HG03457 (cell line): Measurements from ENCODE around the gene PTPRCAP.
A peak's percentile ranks its signal among the peaks of the same experiment; 100 is the strongest.
"Not testable (repeated sequence)": the region's sequence is repeated elsewhere in the genome, so short reads cannot be mapped to it uniquely, and the experiment has no call there.

ENCODE experiments used
- ATAC-seq: cut with Tn5 transposase; IDR thresholded peaks from one replicate; pipeline ENCODE4 v1.9.1; 2021; ENCODE audit warnings: moderate number of reproducible peaks; ENCODE audit not compliant: unreplicated experiment

PTPRCAP gene, protein sequence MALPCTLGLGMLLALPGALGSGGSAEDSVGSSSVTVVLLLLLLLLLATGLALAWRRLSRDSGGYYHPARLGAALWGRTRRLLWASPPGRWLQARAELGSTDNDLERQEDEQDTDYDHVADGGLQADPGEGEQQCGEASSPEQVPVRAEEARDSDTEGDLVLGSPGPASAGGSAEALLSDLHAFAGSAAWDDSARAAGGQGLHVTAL

DNA sequence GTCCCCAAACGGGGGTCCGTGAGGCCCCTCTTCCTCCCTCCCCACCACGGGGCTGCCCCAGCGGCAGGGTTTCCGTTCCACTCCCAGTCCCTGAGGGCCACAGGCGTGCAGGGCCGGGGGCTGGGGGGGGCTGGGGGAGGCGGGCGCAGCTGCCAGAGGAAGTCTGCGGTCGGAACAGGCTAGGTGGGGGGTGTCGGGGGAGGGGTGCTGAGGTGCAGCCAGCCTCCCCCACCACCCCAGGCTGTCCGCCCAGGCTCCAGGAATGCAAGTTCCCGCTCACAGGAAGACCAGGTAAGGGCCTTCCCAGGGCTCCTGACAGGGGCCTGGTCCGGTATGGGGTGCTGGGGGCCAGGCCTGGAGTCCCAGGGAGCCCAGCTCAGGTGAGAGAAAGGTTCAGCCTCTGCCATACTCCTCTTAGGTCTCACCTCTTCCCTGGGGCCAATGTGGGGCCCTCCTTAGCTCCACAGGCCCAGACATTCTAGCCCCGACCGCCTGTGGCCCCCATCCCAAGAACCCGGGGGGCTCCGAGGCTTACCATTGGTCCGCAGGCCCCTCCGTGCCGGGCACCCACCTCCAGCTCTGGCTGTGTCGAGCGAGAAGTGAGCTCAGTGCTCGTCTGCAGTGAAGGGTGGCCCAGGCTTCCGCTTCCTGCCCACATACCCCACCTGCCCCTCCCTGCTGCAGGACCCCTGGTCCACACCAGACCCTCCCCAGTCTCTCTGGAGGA, at the start of gene PTPRCAP:
TSS of gene PTPRCAP (minus strand) at position 601 of the 727 bp plus-strand sequence. CDS start at position 538, 63 bp downstream.
- ATAC-seq: no peak

GRCh38 chr11:67486481-67487195, 49.2 kb upstream of the PTPRCAP start:
- ATAC-seq: no peak

DNA sequence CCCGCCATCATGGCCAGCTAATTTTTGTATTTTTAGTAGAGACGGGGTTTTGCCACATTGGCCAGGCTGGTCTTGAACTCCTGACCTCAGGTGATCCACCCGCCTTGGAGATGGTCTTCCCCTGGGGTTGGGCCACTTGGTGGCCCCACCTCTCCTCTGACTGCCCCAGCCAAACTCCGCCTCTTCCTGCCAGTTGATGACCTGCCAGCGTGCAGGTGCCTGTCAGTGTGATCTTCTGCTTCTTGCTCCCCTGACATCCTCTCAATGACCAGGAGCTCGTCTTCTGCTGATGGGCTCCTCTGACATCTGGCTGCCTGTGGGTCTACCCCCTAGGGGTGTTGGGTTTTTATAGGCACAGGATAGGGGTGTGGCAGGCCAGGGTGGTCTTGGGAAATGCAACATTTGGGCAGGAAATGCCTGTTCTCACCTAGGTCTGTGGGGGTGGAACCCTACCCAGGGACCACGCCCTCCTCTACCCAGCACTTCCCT, 48.4 kb upstream of the PTPRCAP start:
- ATAC-seq: not testable (repeated sequence)

GRCh38 chr11:67484847-67485311, 47.4 kb upstream of the PTPRCAP start:
- ATAC-seq: no peak

- ATAC-seq: no peak
Measured at GRCh38 chr11:67483831-67484665, 46.6 kb upstream of the PTPRCAP start.

GRCh38 chr11:67482827-67483798, 45.6 kb upstream of the PTPRCAP start, which contains the start of gene AIP:
Gene AIP, plus strand, starts transcription at chr11:67483026. Its CDS starts 133 bp downstream, at chr11:67483159.
- peak; percentile 54 for ATAC-seq

- ATAC-seq: no peak
Measured at GRCh38 chr11:67482275-67482826, 44.9 kb upstream of the PTPRCAP start.

DNA sequence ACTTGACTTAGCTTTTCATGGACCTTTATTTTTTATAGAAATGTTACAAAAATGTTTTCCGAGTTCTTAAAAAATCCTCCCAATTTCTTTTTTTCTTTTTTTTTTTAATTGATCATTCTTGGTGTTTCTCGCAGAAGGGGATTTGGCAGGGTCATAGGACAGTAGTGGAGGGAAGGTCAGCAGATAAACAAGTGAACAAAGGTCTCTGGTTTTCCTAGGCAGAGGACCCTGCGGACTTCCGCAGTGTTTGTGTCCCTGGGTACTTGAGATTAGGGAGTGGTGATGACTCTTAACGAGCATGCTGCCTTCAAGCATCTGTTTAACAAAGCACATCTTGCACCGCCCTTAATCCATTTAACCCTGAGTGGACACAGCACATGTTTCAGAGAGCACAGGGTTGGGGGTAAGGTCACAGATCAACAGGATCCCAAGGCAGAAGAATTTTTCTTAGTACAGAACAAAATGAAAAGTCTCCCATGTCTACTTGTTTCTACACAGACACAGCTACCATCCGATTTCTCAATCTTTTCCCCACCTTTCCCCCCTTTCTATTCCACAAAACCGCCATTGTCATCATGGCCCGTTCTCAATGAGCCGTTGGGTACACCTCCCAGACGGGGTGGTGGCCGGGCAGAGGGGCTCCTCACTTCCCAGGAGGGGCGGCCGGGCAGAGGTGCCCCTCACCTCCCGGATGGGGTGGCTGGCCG, 40.0 kb upstream of the PTPRCAP start:
- ATAC-seq: not testable (repeated sequence)

GRCh38 chr11:67476692-67477091, 39.2 kb upstream of the PTPRCAP start:
- ATAC-seq: not testable (repeated sequence)

DNA sequence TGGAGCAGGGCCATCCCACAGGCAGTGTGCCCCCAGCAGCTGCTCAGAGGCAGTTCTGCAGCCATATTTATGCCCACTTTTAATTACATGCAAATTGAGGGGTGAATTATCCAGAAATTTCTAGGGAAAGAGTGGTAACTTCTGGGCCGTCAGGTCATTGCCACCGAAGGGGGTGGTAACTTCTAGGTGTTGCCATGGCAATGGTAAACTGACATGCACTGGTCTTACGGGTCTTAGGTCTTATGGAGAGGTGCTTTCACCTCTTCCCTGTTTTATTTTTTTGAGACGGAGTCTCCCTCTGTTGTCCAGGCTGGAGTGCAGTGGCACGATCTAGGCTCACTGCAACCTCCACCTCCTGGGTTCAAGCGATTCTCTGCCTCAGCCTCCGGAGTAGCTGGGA, 35.4 kb upstream of the PTPRCAP start:
- no peak for ATAC-seq

- ATAC-seq: no peak
Measured at GRCh38 chr11:67470337-67471002, 33.0 kb upstream of the PTPRCAP start.

DNA sequence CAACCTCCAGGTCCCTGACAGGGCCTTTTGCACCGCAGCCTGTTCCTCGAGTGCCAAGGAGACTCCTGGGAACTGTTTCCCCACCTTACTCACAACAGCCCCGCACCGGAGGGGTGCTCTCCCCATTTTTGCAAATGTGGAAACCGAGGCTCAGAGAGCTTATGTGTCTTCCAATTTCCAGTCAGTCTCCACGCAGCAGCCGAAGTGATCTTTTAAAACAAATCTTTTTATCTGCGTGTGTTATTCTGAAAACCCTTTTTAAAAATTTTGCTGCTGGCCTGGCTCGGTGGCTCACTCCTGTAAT, 32.0 kb upstream of the PTPRCAP start:
- no peak for ATAC-seq

GRCh38 chr11:67468759-67469507, 31.5 kb upstream of the PTPRCAP start, which contains the start of gene TMEM134:
Gene TMEM134, minus strand, starts transcription at chr11:67469251. Its CDS starts 59 bp downstream, at chr11:67469192.
- ATAC-seq: no peak

DNA sequence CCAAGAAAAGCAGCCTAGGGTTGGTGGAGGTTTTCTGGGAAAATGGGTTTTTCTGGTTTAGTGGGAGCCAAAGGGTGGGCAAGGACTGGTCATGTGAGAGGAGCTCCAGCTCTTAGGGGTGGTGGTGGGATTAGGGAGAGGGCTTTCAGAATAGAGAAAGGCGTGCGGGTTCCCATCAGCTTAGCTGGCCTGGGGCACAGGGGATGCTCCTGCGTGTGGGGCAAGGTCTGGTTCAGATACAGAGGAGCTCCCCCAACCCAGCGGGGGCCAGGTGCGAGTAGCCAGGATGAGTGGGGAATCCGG, 30.9 kb upstream of the PTPRCAP start:
- no peak for ATAC-seq

- no peak for ATAC-seq
Measured at GRCh38 chr11:67468056-67468455, 30.6 kb upstream of the PTPRCAP start.

- no peak for ATAC-seq
Measured at GRCh38 chr11:67466962-67467771, 29.7 kb upstream of the PTPRCAP start.

- ATAC-seq: no peak
Measured at GRCh38 chr11:67466367-67466766, 28.9 kb upstream of the PTPRCAP start.
